Hematopoietic multipotent progenitor cell treated with erythropoietin and hydrocortisone succinate and interleukin-3 and kit ligand, for 15 days (in vitro differentiated cells): ENCODE data around the gene RPS19BP1.
"Not testable (repeated sequence)": the region's sequence is repeated elsewhere in the genome, so short reads cannot be mapped to it uniquely, and the experiment has no call there.

Experiments
- DNase-seq: peaks from one replicate; pipeline ENCODE4 v3.0.0-alpha.2; 2015; ENCODE audit warnings: low spot score

Gene RPS19BP1

DNA sequence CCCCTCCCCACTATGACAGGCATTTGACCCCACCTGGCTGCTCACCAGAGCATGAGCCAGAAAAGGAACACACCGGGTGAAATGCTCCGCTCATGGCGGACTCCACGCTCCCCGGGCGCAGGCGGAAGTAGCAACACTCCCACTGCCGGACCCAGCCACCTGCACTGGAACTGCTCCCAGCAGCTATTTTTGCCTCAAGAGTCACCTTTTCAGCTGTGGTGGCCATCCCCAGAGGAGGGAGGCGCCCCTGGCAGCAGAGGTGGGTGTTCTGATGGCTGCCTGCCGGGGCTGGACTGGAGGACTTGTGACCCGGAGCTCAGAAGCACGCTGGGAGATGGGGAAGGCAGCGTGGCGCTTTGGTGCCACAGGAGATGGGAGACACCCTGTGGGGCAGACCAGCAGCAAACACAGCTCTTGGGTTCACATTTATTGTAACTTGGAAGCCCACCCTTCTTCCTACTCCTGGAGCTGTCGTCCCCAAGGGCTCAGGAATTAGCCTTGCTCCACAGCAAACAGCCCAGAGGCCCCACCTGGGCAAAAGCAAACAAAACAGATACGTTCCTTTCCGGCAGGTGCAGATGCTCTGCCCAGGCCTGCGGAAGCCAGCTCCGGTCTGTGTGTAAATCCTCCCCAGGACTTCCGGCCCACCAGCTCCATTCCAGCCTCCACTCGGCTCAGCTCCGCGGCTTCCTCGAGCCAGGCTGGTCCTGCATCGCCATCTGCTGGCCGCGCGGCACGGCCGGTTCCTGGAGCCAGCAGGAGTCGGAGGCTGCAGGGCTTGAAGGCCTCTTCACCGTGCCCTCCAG, 3.7 kb downstream of the RPS19BP1 start:
- peak; percentile 90 for DNase-seq

DNA sequence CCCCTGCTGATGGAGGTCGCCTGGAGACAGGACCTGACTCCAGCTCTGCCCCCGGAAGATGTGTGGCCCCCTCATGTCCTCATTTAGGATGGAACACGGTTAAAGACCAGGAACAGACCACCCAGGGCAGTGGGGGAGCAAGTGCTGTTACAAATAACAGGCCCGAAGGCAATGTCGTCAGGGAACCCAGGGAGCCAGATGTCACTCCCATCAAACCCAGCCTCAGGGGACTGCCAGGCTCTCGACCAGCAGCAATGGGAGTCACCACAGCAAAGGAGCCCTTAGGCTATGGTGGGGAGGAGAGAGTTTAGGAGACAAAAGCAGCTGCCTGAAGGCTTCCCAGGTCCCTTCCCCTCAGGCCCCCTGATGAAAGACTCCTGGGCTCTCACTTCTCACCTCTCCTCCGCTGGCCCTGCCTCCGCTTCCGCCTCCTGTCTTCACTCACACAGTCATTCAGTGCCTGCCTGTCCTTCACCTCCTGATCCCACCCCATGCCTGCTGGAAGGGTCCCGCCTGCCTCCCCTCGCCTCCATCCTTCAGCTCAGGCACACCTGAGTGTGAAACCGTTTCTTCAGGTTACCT, 4.4 kb downstream of the RPS19BP1 start:
- DNase-seq, result no peak

DNA sequence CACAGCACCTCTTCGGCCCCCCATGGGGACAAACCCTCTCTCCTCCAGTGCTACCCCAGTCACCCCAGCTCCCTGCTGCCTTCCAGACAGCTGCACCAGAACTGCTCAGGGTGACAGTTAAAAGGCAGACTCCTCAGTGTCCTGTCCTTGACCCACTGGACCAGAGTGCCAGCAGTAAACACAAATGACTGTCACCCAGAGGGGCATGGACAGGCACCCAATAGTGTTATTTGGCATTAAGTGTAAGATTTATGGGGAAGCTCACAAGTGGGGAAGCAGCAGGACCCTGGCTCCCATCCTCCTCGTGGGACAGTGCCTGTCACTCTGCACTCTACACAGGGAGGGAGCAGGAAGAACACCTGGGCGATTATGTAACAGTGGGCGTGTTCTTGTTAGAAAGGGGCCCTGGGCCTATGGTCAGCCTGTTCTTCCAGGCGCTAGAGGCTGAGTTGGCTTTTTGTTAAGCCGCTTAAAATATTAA, 5.0 kb downstream of the RPS19BP1 start:
- no peak for DNase-seq

DNA sequence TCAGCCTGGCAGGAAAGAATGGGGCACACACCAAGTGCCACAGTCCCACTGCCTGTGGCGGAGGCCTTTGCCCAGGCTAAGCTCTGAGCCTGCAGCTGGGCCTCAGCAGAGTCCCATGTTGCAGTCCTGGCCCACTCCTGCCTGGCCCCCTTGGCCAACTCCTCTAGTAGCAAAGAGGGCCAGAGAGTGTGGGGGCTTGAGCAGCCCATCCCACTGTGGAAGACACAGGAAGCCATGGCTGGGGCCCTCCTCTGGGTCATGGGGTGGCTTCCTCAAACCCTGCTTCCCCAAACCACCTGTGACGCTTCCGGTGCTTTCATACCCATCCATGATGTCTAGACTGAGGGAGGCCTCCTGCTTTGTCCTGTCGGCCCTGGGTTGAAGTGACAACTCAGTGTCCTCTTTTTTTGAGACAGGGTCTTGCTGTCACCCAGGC, 5.8 kb downstream of the RPS19BP1 start:
- DNase-seq, result no peak

GRCh38 chr22:39525658-39525975, 6.9 kb downstream of the RPS19BP1 start:
- DNase-seq, result no peak

GRCh38 chr22:39524753-39525657, 7.5 kb downstream of the RPS19BP1 start:
- no peak for DNase-seq

DNA sequence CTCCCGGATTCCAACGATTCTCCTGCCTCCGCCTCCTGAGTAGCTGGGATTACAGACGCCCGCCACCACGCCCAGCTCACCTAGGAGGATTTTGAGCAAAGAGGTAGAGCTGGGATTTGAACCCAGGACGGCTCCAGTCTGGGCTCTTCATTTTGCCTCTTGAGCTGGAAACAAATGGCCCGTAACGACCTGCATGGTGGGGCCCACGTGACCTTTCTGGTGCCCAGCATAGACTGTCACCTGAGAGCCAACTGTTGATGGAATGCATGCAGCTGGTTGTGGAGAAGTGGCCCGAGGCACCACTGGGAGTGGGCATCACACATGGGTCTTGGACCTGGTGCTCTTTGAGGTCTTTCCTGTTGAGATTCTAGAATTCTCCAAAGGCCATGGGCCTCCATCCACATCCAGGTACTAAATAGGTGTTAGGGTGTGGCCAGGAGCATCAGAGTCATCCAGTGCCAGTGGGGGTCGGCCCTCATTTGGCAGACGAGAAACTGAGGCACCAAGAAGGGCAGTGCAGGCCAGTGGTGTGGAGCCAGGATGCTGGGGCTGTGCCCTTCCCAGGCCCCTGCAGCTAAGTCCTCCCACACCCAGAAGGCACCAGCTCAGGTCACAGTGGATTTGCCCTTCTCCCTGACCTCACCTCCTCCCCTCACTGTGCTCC, 8.3 kb downstream of the RPS19BP1 start:
- no peak for DNase-seq

- no peak for DNase-seq
Observed at GRCh38 chr22:39522567-39523300, 9.8 kb downstream of the RPS19BP1 start.

- not testable (repeated sequence) for DNase-seq
Observed at GRCh38 chr22:39522091-39522490, 10.5 kb downstream of the RPS19BP1 start.

- DNase-seq, result not testable (repeated sequence)
Observed at GRCh38 chr22:39521106-39521885, 11.3 kb downstream of the RPS19BP1 start.

DNA sequence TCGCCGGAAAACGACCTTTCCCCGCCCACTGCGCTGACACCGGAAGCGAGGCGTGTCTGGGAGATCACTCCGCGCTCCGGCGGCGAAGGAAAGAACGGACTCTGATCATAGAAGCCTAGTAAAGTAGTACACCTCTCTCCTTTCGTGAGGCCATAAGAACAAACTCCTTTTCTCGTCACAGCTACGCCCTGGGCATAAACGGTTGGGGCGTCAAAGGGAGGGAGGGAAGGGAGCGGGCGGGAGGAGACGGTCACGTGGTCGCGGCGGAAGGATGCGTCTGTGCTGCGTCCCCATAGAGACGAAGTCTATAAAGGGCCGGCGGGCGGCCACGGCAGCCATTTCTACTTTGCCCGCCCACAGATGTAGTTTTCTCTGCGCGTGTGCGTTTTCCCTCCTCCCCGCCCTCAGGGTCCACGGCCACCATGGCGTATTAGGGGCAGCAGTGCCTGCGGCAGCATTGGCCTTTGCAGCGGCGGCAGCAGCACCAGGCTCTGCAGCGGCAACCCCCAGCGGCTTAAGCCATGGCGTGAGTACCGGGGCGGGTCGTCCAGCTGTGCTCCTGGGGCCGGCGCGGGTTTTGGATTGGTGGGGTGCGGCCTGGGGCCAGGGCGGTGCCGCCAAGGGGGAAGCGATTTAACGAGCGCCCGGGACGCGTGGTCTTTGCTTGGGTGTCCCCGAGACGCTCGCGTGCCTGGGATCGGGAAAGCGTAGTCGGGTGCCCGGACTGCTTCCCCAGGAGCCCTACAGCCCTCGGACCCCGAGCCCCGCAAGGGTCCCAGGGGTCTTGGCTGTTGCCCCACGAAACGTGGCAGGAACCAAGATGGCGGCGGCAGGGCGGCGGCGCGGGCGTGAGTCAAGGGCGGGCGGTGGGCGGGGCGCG, 12.1 kb downstream of the RPS19BP1 start, which contains the start of gene ATF4:
Gene ATF4, plus strand, starts transcription at position 337 of the 880 bp plus-strand sequence. CDS start 884 bp downstream, outside the sequence.
- peak; percentile 99 for DNase-seq

- peak; percentile 46 for DNase-seq
Observed at GRCh38 chr22:39519681-39520225, 12.8 kb downstream of the RPS19BP1 start.

DNA sequence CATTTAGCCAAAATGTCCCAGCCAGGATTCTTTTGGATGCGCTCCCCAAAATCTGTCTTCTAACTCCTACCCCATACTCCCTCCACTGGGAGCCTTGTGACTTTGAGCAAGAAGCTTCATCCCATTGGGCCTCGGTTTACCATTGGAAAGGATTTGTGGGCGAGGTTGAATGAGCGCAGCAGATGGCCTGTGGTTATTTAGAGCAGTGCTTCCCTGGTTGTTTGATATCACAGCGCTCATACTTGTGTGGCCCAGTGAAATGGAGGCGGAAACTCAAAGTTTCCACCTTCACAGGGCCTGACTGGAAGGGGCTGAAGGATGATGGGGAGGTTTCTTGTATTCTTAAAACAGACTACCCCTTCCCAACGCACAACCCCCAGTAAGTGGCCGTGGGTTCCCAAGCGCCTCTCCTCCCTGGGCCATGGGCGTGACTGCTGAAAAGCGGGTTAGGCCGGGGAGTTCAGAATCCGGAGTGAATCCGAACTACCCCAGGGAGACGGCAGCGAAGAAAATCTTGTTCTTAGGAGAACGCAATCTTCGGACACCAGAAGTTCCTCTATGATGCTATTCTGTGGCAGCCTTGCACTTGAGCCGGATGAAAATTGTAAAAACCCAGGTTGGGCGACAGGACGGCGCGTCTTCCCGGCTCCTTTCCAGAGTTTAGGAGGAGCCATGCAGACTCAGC, 13.4 kb downstream of the RPS19BP1 start:
- no peak for DNase-seq

DNA sequence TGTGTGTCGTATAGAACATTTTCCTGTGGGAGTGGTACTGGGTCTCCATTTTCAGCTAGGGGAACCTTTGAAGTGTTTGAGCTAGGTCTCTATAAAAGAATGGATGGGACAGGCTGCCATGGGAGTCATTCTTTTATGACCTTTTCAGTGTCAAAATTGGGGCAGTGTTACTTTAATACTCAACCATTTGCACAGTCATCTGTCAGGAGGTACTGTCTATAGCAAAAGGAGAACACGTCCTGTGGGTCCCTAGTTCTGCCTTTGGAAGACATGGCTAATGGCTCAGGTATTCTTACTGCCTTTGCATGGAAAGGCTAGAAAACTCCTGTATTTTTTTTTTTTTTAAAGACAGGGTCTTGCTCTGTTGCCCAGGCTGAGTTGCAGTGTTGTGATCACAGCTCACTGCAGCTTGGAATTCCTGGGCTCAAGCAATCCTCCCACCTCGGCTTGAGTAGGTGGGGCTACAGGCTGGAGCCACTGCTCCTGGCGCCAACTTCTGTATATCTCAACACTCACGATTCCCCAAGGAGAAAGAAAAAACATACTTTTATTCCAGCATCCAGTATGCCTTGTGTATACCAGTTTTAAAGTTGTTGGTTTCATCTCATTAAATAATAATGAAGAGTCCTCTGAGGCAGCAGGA, 14.3 kb downstream of the RPS19BP1 start:
- DNase-seq, result no peak

DNA sequence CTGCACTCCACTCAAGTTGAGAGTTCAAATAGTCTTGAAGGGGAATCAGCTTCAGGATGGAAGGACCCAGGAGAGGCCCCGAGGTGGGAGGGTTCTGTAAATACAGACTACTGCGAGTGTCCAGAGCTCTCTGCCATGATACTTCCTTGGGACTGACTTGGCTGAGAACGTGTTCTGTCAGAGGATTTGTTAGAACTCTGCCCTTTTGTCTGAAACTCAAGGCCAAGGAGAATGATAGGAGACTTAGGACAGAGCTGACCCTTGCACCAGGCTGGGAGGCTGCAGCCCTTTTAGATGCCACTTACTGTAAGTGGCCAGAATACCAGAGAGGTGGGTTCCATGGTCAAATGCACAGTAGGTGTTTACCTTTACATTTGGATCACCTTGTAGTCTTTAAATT, 15.1 kb downstream of the RPS19BP1 start:
- DNase-seq, result no peak

DNA sequence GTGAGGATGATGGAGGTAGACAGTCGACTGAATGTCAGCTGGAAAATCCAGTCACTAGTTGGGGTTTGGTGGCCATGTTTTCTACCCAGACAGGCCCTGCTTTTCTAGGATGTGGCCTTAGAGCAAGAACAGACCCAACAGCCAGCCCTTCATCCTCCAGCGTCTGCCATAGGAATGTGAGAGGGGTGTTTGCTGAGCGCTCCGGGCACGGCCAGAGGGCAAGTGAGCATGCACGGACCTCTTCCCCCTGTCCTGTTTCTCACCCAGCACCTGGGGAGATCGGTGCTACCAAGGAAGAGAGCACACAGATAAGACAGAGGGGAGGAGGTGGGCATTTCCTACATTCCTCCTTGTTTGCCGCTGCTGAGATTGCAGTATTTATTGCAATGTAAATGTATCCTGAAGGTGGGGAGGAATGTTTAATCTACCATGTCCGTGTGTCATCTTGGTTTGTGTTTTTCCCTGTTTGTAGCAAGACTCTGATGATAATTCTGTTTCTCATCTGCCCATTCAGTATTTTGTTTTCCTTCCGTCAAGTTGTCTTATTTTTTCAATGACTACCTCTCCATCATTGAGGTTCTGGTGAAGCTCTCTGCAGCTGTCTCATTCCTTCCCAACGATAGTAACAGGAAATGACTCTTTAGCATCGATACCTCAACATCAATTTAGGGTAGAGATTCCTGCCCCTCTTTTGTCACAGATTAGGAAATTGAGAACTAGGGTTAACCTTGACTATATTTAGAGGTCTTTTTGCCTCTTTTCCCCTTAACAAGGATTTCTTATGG, 17.1 kb downstream of the RPS19BP1 start:
- no peak for DNase-seq

DNA sequence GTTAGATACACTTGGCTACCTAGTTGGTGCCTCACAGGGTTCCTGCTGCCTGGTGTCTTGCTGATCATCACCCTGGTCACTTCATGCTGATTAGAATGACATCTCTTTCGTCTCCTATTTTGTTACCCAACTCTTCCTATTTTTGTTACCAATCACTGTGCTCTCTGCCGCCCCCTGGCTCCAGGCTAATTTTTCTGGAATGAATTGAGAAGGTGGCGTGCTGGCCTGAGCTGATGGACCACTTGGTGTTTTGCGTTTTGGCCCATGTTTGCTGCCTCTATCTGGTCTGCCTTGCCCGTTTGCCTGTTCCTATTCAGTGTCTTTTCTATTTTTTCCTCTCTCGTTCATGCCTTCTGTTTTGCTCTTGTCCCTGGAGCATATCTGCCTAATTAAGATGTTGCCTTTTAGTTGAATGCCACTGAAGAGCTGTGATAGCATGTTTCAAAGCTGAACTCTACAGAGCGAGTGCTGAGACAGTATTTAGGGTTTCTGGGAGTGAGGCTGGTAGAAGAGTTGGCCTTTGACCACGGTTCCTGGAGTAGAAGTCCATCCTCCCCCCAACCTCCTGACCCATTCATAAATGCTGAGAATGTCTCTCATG, 18.1 kb downstream of the RPS19BP1 start:
- DNase-seq, result peak; percentile 69
